IMR-90 (cell line): ENCODE results near the gene PLXDC1. TPM values are rescaled to one million over a fixed set of nuclear protein-coding genes. Genes with fewer than 3 reads are reported as not detected.

ENCODE experiments used
- ATAC-seq: fragments of 200-7000 bp; cut with Tn5 transposase; 2 replicates; pipeline ENCODE4 v1.9.1; 2020; ENCODE audit warnings: low read depth, mild to moderate bottlenecking, moderate library complexity
- BruUV-seq: library from RNA; stranded (reverse); fragments of 400-500 nt; replicated peaks from 2 replicates; lab custom pipeline; 2021; lab: Mats Ljungman, UMichigan
- CTCF ChIA-PET: fragments of 300-600 bp; formaldehyde crosslinking; extraction: SDS; loops from one replicate; lab custom pipeline; 2021; ENCODE audit warnings: antibody characterized with exemption; lab: Yijun Ruan, JAX
- POLR2A ChIA-PET: fragments of 300-600 bp; sonication (Branson Sonifier 250); formaldehyde crosslinking; loops from one replicate; lab custom pipeline; 2022; ENCODE audit warnings: antibody characterized with exemption; ENCODE audit not compliant: unreplicated experiment; lab: Charles Lee
- DNase-seq: peaks from one replicate; pipeline ENCODE4 v3.0.0; 2013
- H2AFZ ChIP-seq: replicated peaks from 2 replicates; pipeline ENCODE3; 2013; ENCODE audit warnings: low read length, mild to moderate bottlenecking; ENCODE audit not compliant: poor library complexity
- H2AK5ac ChIP-seq: 2 replicates; pipeline ENCODE4 v1.6.1; 2013; ENCODE audit warnings: low read depth, low read length, inconsistent platforms
- H2AK9ac ChIP-seq: replicated peaks from 2 replicates; pipeline ENCODE3; 2013; ENCODE audit warnings: mild to moderate bottlenecking, low read depth, low read length, moderate library complexity; ENCODE audit not compliant: poor library complexity
- H2BK120ac ChIP-seq: 2 replicates; pipeline ENCODE4 v1.6.1; 2013; ENCODE audit warnings: low read depth, low read length, inconsistent platforms
- H2BK15ac ChIP-seq: 3 replicates; pipeline ENCODE4 v1.6.1; 2013; ENCODE audit warnings: low read depth, low read length, inconsistent platforms
- H2BK20ac ChIP-seq: 2 replicates; pipeline ENCODE4 v1.6.1; 2013; ENCODE audit warnings: low read depth, mild to moderate bottlenecking, inconsistent platforms, low read length, moderate library complexity
- H2BK5ac ChIP-seq: 2 replicates; pipeline ENCODE4 v1.6.1; 2013; ENCODE audit warnings: mild to moderate bottlenecking, low read depth, low read length, inconsistent platforms; ENCODE audit not compliant: poor library complexity, severe bottlenecking
- H3K14ac ChIP-seq: replicated peaks from 2 replicates; pipeline ENCODE4 v1.6.1; 2013; ENCODE audit warnings: low read depth, low read length, inconsistent platforms
- H3K18ac ChIP-seq: 2 replicates; pipeline ENCODE4 v1.6.1; 2013; ENCODE audit warnings: low read depth, low read length, control low read depth
- H3K23ac ChIP-seq: 2 replicates; pipeline ENCODE4 v1.6.1; 2013; ENCODE audit warnings: low read depth, low read length, inconsistent platforms
- H3K27ac ChIP-seq: 2 replicates; pipeline ENCODE4 v1.5.1; 2013; ENCODE audit warnings: mild to moderate bottlenecking, control low read depth, low read length; ENCODE audit not compliant: insufficient read depth
- H3K27me3 ChIP-seq: 2 replicates; pipeline ENCODE4 v1.6.1; 2013; ENCODE audit warnings: low read length; ENCODE audit not compliant: control insufficient read depth, insufficient read depth
- H3K36me3 ChIP-seq: 2 replicates; pipeline ENCODE4 v1.6.1; 2013; ENCODE audit warnings: low read length, mixed read lengths; ENCODE audit not compliant: control insufficient read depth, insufficient read depth
- H3K4ac ChIP-seq: 2 replicates; pipeline ENCODE4 v1.6.1; 2013; ENCODE audit warnings: low read depth, low read length, inconsistent platforms
- H3K4me1 ChIP-seq: 2 replicates; pipeline ENCODE4 v1.6.1; 2013; ENCODE audit warnings: low read length, mixed read lengths; ENCODE audit not compliant: control insufficient read depth, insufficient read depth
- H3K4me2 ChIP-seq: 2 replicates; pipeline ENCODE4 v1.6.1; 2013; ENCODE audit warnings: low read depth, mild to moderate bottlenecking, control low read depth, low read length, moderate library complexity
- H3K4me3 ChIP-seq: 2 replicates; pipeline ENCODE4 v1.5.1; 2013; ENCODE audit warnings: low read depth, mild to moderate bottlenecking, control low read depth, low read length, moderate library complexity; ENCODE audit not compliant: insufficient read depth
- H3K56ac ChIP-seq: 2 replicates; pipeline ENCODE4 v1.6.1; 2013; ENCODE audit warnings: low read length, inconsistent platforms; ENCODE audit not compliant: insufficient read depth; ENCODE audit errors: extremely low read depth
- H3K79me1 ChIP-seq, 2 experiments: 2 replicates each; pipeline ENCODE4 v1.6.1; 2013; ENCODE audit warnings: low read length in 2 of 2, inconsistent platforms in 1 of 2, low read depth in 1 of 2
- H3K9ac ChIP-seq: 2 replicates; pipeline ENCODE4 v1.6.1; 2013; ENCODE audit warnings: low read depth, low read length, control low read depth
- H3K9me1 ChIP-seq: 2 replicates; pipeline ENCODE4 v1.6.1; 2013; ENCODE audit warnings: low read length, inconsistent platforms; ENCODE audit not compliant: insufficient read depth
- H3K9me3 ChIP-seq: 2 replicates; pipeline ENCODE4 v1.6.1; 2013; ENCODE audit warnings: low read length; ENCODE audit not compliant: control insufficient read depth, insufficient read depth
- H4K20me1 ChIP-seq: 2 replicates; pipeline ENCODE4 v1.6.1; 2013; ENCODE audit warnings: low read length, inconsistent platforms; ENCODE audit not compliant: insufficient read depth
- H4K5ac ChIP-seq: 2 replicates; pipeline ENCODE4 v1.6.1; 2013; ENCODE audit warnings: mild to moderate bottlenecking, low read depth, low read length, control low read depth
- H4K8ac ChIP-seq, 2 experiments: 2 replicates each; pipeline ENCODE4 v1.6.1; 2013; ENCODE audit warnings: low read depth in 2 of 2, low read length in 2 of 2, control low read depth in 1 of 2, inconsistent platforms in 1 of 2
- H4K91ac ChIP-seq: 2 replicates; pipeline ENCODE4 v1.6.1; 2013; ENCODE audit warnings: low read depth, low read length, inconsistent platforms; ENCODE audit not compliant: insufficient read depth
- BHLHE40 ChIP-seq: fragments of 150-350 bp; IDR thresholded peaks from 2 replicates; pipeline ENCODE4 v1.6.1; 2016; ENCODE audit warnings: mild to moderate bottlenecking, low read depth, low read length
- CEBPB ChIP-seq: IDR thresholded peaks from 2 replicates; pipeline ENCODE4 v1.6.1; 2012; ENCODE audit warnings: low read depth, low read length, improper control_type of control experiment
- CHD1 ChIP-seq: IDR thresholded peaks from 2 replicates; pipeline ENCODE4 v1.6.1; 2012; ENCODE audit warnings: low read depth, low read length, improper control_type of control experiment
- CTCF ChIP-seq: conservative IDR thresholded peaks from 2 replicates; pipeline ENCODE4 v1.5.1; 2012; ENCODE audit warnings: mild to moderate bottlenecking, low read depth, low read length, improper control_type of control experiment
- FOS ChIP-seq: fragments of 150-350 bp; IDR thresholded peaks from 2 replicates; pipeline ENCODE4 v1.6.1; 2016; ENCODE audit warnings: low read depth, low read length
- MAFK ChIP-seq: IDR thresholded peaks from 2 replicates; pipeline ENCODE4 v1.6.1; 2012; ENCODE audit warnings: low read depth, low read length, improper control_type of control experiment
- MAZ ChIP-seq: IDR thresholded peaks from 2 replicates; pipeline ENCODE4 v1.6.1; 2012; ENCODE audit warnings: low read depth, mild to moderate bottlenecking, low read length, improper control_type of control experiment, moderate library complexity, borderline replicate concordance
- MXI1 ChIP-seq: IDR thresholded peaks from 2 replicates; pipeline ENCODE4 v1.6.1; 2012; ENCODE audit warnings: low read depth, mild to moderate bottlenecking, low read length, moderate library complexity, borderline replicate concordance
- NFE2L2 ChIP-seq: fragments of 150-350 bp; IDR thresholded peaks from 2 replicates; pipeline ENCODE4 v1.6.1; 2016; ENCODE audit warnings: low read depth, mild to moderate bottlenecking, low read length
- POLR2A ChIP-seq: IDR thresholded peaks from 2 replicates; pipeline ENCODE4 v1.6.1; 2012; ENCODE audit warnings: mild to moderate bottlenecking, low read depth, low read length
- RAD21 ChIP-seq: IDR thresholded peaks from 2 replicates; pipeline ENCODE4 v1.6.1; 2012; ENCODE audit warnings: low read length, improper control_type of control experiment
- RCOR1 ChIP-seq: IDR thresholded peaks from 2 replicates; pipeline ENCODE4 v1.6.1; 2012; ENCODE audit warnings: mild to moderate bottlenecking, low read length, improper control_type of control experiment; ENCODE audit not compliant: insufficient replicate concordance
- RFX5 ChIP-seq: IDR thresholded peaks from 2 replicates; pipeline ENCODE4 v1.8.0; 2012; ENCODE audit warnings: low read depth, mild to moderate bottlenecking, low read length, moderate library complexity
- SMC3 ChIP-seq: fragments of 150-350 bp; IDR thresholded peaks from 2 replicates; pipeline ENCODE4 v1.6.1; 2016; ENCODE audit warnings: low read depth, mild to moderate bottlenecking, antibody characterized with exemption, low read length, moderate library complexity
- USF2 ChIP-seq: fragments of 150-350 bp; IDR thresholded peaks from 2 replicates; pipeline ENCODE4 v1.6.1; 2017; ENCODE audit warnings: mild to moderate bottlenecking, antibody characterized with exemption, low read length, low read depth
- WGBS, 2 experiments: methylation state at CpG; one replicate each; pipeline versions ENCODE4 v1.1.5 to v1.1.7; 2013; ENCODE audit warnings: missing lambda C conversion rate in 2 of 2; ENCODE audit not compliant: insufficient read length in 1 of 2; ENCODE audit errors: extremely low coverage in 2 of 2; 5-methylcytosine and 5-hydroxymethylcytosine counted together
- dilution Hi-C: fragments of 300-500 bp; cut with HindIII; formaldehyde crosslinking; loops from one replicate; pipeline ENCODE4 v1.14.3; 2018; ENCODE audit warnings: low sequenced_read_pairs; ENCODE audit not compliant: unreplicated experiment
- in situ Hi-C: fragments of 300-500 bp; cut with MboI; formaldehyde crosslinking; loops from 3 replicates; pipeline ENCODE4 v1.14.3; 2019; ENCODE audit warnings: low sequenced_read_pairs, inconsistent platforms, mixed read lengths
- intact Hi-C: fragments of 100-400 bp; cut with micrococcal nuclease; formaldehyde crosslinking; loops from 2 replicates; pipeline ENCODE4 v1.10.0; 2022
- polyA plus RNA-seq, 3 experiments: library from polyadenylated mRNA; depleted of rRNA; stranded (reverse); fragments of >200 nt; gene quantifications; 2 replicates each; pipeline ENCODE4 v1.2.3, GENCODE V29; 2012; ENCODE audit warnings: low replicate concordance in 1 of 3
- total RNA-seq: library from RNA; depleted of rRNA; stranded (reverse); fragments of >200 nt; gene quantifications from 2 replicates; pipeline ENCODE4 v1.2.3, GENCODE V29; 2012
- TF ChIP-seq, protein P1 (sequence below): fragments of 150-350 bp; IDR thresholded peaks from 2 replicates; pipeline ENCODE4 v1.6.1; 2016; ENCODE audit warnings: low read depth, mild to moderate bottlenecking, low read length, moderate library complexity, borderline replicate concordance

Gene PLXDC1
- total and polyA plus RNA-seq, 2 of the 4 experiments (the other 2 are of a cell fraction): under 0.01 to 0.50 TPM

- H3K4me1 ChIP-seq: peaks cover 3% of the 10 kb centered on the region; the same call in 1 of the 2 replicates
- H4K5ac ChIP-seq: no peak overlapping the region
- H4K8ac ChIP-seq: no peak overlapping the region
- peaks cover 10% of the 10 kb centered on the region for H4K20me1 ChIP-seq
- H2AFZ ChIP-seq: no peak overlapping the region
- H3K9me1 ChIP-seq: peaks cover 10% of the 10 kb centered on the region; the same call in 1 of the 2 replicates
- H3K23ac ChIP-seq: no peak overlapping the region
- no peak overlapping the region for H3K9ac ChIP-seq
- peaks cover 5% of the 10 kb centered on the region for H3K27me3 ChIP-seq
- H3K14ac ChIP-seq: no peak overlapping the region
- intact Hi-C loops: no loop called here
- CTCF ChIA-PET: no interaction called here
- no peak overlapping the region for H3K4me3 ChIP-seq
- no peak overlapping the region for H2BK20ac ChIP-seq
- no peak overlapping the region for H2BK120ac ChIP-seq
- WGBS, 2 experiments: 89% methylated on average over 3 of the region's 5 CpGs; no CpG with 5 or more reads in 1 of the 2 experiments
- H2AK9ac ChIP-seq: no peak overlapping the region
- no peak overlapping the region for H3K4me2 ChIP-seq
- in situ Hi-C loops: no loop called here
- POLR2A ChIA-PET: no interaction called here
- H3K27ac ChIP-seq: no peak overlapping the region
- no peak overlapping the region for H3K4ac ChIP-seq
- no peak for DNase-seq
- dilution Hi-C loops: no loop called here
- H3K18ac ChIP-seq: no peak overlapping the region
- H4K91ac ChIP-seq: no peak overlapping the region
- no peak overlapping the region for H3K56ac ChIP-seq
- BruUV-seq: no TSS peak
- no peaks in the 10 kb centered on the region for H3K79me1 ChIP-seq
- no peak overlapping the region for H2BK5ac ChIP-seq
- TF ChIP-seq FOS (no peak), SMC3 (no peak), RFX5 (no peak), USF2 (no peak), NFE2L2 (no peak), CHD1 (no peak), BHLHE40 (no peak), CEBPB (no peak), MAFK (no peak), MXI1 (no peak), CTCF (no peak), RCOR1 (no peak), RAD21 (no peak), MAZ (no peak), POLR2A (no peak)
- TF ChIP-seq, protein P1, sequence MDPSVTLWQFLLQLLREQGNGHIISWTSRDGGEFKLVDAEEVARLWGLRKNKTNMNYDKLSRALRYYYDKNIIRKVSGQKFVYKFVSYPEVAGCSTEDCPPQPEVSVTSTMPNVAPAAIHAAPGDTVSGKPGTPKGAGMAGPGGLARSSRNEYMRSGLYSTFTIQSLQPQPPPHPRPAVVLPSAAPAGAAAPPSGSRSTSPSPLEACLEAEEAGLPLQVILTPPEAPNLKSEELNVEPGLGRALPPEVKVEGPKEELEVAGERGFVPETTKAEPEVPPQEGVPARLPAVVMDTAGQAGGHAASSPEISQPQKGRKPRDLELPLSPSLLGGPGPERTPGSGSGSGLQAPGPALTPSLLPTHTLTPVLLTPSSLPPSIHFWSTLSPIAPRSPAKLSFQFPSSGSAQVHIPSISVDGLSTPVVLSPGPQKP: no peak
- H3K9me3 ChIP-seq: no peaks in the 10 kb centered on the region
- H2AK5ac ChIP-seq: no peak overlapping the region
- no peak overlapping the region for H2BK15ac ChIP-seq
- no peak for ATAC-seq
- H3K36me3 ChIP-seq: peaks cover 9% of the 10 kb centered on the region
These were observed 20.5 kb upstream of the PLXDC1 start for GRCh38 chr17:39171933-39172332.
